Measurements from ENCODE around the gene RPRM.
"Not testable (repeated sequence)": the region's sequence is repeated elsewhere in the genome, so short reads cannot be mapped to it uniquely, and the experiment has no call there.

The RPRM gene

GRCh38 chr2:153455403-153455802 is 23.2 kb downstream of the RPRM start:
- no peaks in the 10 kb centered on the region for H4K20me1 ChIP-seq (ENCODE audit: insufficient read depth, low read length)
- H3K79me2 ChIP-seq (ENCODE audit: insufficient read depth, low read length), result no peaks in the 10 kb centered on the region
- H3F3A ChIP-seq (ENCODE audit: insufficient read depth, low read length), result no peaks in the 10 kb centered on the region
- H3K4me2 ChIP-seq (ENCODE audit: low read length), result no peak overlapping the region
- H3K27ac ChIP-seq (ENCODE audit: low read depth, low read length, poor library complexity, severe bottlenecking), result no peak overlapping the region
- no peak overlapping the region for H2AFZ ChIP-seq (ENCODE audit: low read length)
- no peak overlapping the region for H3K4me3 ChIP-seq (ENCODE audit: low read depth, low read length, poor library complexity, severe bottlenecking)
- H3K9ac ChIP-seq (ENCODE audit: low read length), result no peak overlapping the region
- H3K36me3 ChIP-seq (ENCODE audit: insufficient read depth, low read length), result no peaks in the 10 kb centered on the region
- no peak for TF ChIP-seq CTCF (IDR thresholded peaks at IDR 0.05; ENCODE audit: low read length)
- TF ChIP-seq EZH2 (IDR thresholded peaks at IDR 0.05; ENCODE audit: borderline replicate concordance, low read length), result no peak
- no peaks in the 10 kb centered on the region for H3K4me1 ChIP-seq (ENCODE audit: insufficient read depth, low read length, severe bottlenecking)
- H3K9me3 ChIP-seq (ENCODE audit: low read length), result no peaks in the 10 kb centered on the region
- H3K9me2 ChIP-seq (ENCODE audit: low read depth, low read length), result no peaks in the 10 kb centered on the region
- H3K27me3 ChIP-seq (ENCODE audit: insufficient read depth, low read length), result no peaks in the 10 kb centered on the region

GRCh38 chr2:153451611-153452010 is 27.0 kb downstream of the RPRM start:
- no peaks in the 10 kb centered on the region for H3K27me3 ChIP-seq (ENCODE audit: insufficient read depth, low read length)
- no peaks in the 10 kb centered on the region for H4K20me1 ChIP-seq (ENCODE audit: insufficient read depth, low read length)
- H3K4me3 ChIP-seq (ENCODE audit: low read depth, low read length, poor library complexity, severe bottlenecking), result no peak overlapping the region
- H3K79me2 ChIP-seq (ENCODE audit: insufficient read depth, low read length), result no peaks in the 10 kb centered on the region
- no peaks in the 10 kb centered on the region for H3K4me1 ChIP-seq (ENCODE audit: insufficient read depth, low read length, severe bottlenecking)
- H3K9me2 ChIP-seq (ENCODE audit: low read depth, low read length), result no peaks in the 10 kb centered on the region
- no peak overlapping the region for H3K9ac ChIP-seq (ENCODE audit: low read length)
- H3K27ac ChIP-seq (ENCODE audit: low read depth, low read length, poor library complexity, severe bottlenecking), result no peak overlapping the region
- H3K36me3 ChIP-seq (ENCODE audit: insufficient read depth, low read length), result no peaks in the 10 kb centered on the region
- H3K9me3 ChIP-seq (ENCODE audit: low read length), result no peaks in the 10 kb centered on the region
- no peak overlapping the region for H2AFZ ChIP-seq (ENCODE audit: low read length)
- H3K4me2 ChIP-seq (ENCODE audit: low read length), result no peak overlapping the region
- no peaks in the 10 kb centered on the region for H3F3A ChIP-seq (ENCODE audit: insufficient read depth, low read length)
- no peak for TF ChIP-seq EZH2 (IDR thresholded peaks at IDR 0.05; ENCODE audit: borderline replicate concordance, low read length)
- no peak for TF ChIP-seq CTCF (IDR thresholded peaks at IDR 0.05; ENCODE audit: low read length)

- no peaks in the 10 kb centered on the region for H3F3A ChIP-seq (ENCODE audit: insufficient read depth, low read length)
- H3K9me3 ChIP-seq (ENCODE audit: low read length), result no peaks in the 10 kb centered on the region
- H3K36me3 ChIP-seq (ENCODE audit: insufficient read depth, low read length), result no peaks in the 10 kb centered on the region
- no peak overlapping the region for H2AFZ ChIP-seq (ENCODE audit: low read length)
- H3K4me1 ChIP-seq (ENCODE audit: insufficient read depth, low read length, severe bottlenecking), result no peaks in the 10 kb centered on the region
- no peak overlapping the region for H3K4me2 ChIP-seq (ENCODE audit: low read length)
- H3K9me2 ChIP-seq (ENCODE audit: low read depth, low read length), result no peaks in the 10 kb centered on the region
- no peak overlapping the region for H3K9ac ChIP-seq (ENCODE audit: low read length)
- no peaks in the 10 kb centered on the region for H3K79me2 ChIP-seq (ENCODE audit: insufficient read depth, low read length)
- no peaks in the 10 kb centered on the region for H4K20me1 ChIP-seq (ENCODE audit: insufficient read depth, low read length)
- no peak overlapping the region for H3K4me3 ChIP-seq (ENCODE audit: low read depth, low read length, poor library complexity, severe bottlenecking)
- H3K27ac ChIP-seq (ENCODE audit: low read depth, low read length, poor library complexity, severe bottlenecking), result no peak overlapping the region
- no peaks in the 10 kb centered on the region for H3K27me3 ChIP-seq (ENCODE audit: insufficient read depth, low read length)
- TF ChIP-seq CTCF (IDR thresholded peaks at IDR 0.05; ENCODE audit: low read length) (no peak), EZH2 (IDR thresholded peaks at IDR 0.05; ENCODE audit: borderline replicate concordance, low read length) (no peak)
These were observed 35.5 kb downstream of the RPRM start for GRCh38 chr2:153443106-153443505.

GRCh38 chr2:153442616-153443015 is 35.9 kb downstream of the RPRM start:
- H3K9me2 ChIP-seq (ENCODE audit: low read depth, low read length), result not testable (repeated sequence)

GRCh38 chr2:153440090-153440489 is 38.5 kb downstream of the RPRM start:
- not testable (repeated sequence) for H3K4me1 ChIP-seq (ENCODE audit: insufficient read depth, low read length, severe bottlenecking); H4K20me1 ChIP-seq (ENCODE audit: insufficient read depth, low read length); H3K4me3 ChIP-seq (ENCODE audit: low read depth, low read length, poor library complexity, severe bottlenecking); H3K4me2 ChIP-seq (ENCODE audit: low read length); H3K9me2 ChIP-seq (ENCODE audit: low read depth, low read length); H3F3A ChIP-seq (ENCODE audit: insufficient read depth, low read length); H3K79me2 ChIP-seq (ENCODE audit: insufficient read depth, low read length); H3K27me3 ChIP-seq (ENCODE audit: insufficient read depth, low read length); H2AFZ ChIP-seq (ENCODE audit: low read length); H3K36me3 ChIP-seq (ENCODE audit: insufficient read depth, low read length); H3K9ac ChIP-seq (ENCODE audit: low read length); H3K9me3 ChIP-seq (ENCODE audit: low read length); H3K27ac ChIP-seq (ENCODE audit: low read depth, low read length, poor library complexity, severe bottlenecking)

More at GRCh38 chr2:153442616-153443015, 35.9 kb downstream of the RPRM start:
- H3K27me3 ChIP-seq (ENCODE audit: insufficient read depth, low read length); H3K4me1 ChIP-seq (ENCODE audit: insufficient read depth, low read length, severe bottlenecking); H3K9me3 ChIP-seq (ENCODE audit: low read length); H2AFZ ChIP-seq (ENCODE audit: low read length); H3K79me2 ChIP-seq (ENCODE audit: insufficient read depth, low read length); H3K4me3 ChIP-seq (ENCODE audit: low read depth, low read length, poor library complexity, severe bottlenecking); H3K4me2 ChIP-seq (ENCODE audit: low read length); H3F3A ChIP-seq (ENCODE audit: insufficient read depth, low read length); H4K20me1 ChIP-seq (ENCODE audit: insufficient read depth, low read length); H3K9ac ChIP-seq (ENCODE audit: low read length); H3K36me3 ChIP-seq (ENCODE audit: insufficient read depth, low read length); H3K27ac ChIP-seq (ENCODE audit: low read depth, low read length, poor library complexity, severe bottlenecking): not testable (repeated sequence)

Measured in OCI-LY1 (cell line).